ENCODE measurements around the gene S100A14. TPM values are rescaled to one million over a fixed set of nuclear protein-coding genes. Genes with fewer than 3 reads are reported as not detected.

Gene S100A14
- total RNA-seq, 1 experiment from 2014 or later, result 2.1 TPM

DNA sequence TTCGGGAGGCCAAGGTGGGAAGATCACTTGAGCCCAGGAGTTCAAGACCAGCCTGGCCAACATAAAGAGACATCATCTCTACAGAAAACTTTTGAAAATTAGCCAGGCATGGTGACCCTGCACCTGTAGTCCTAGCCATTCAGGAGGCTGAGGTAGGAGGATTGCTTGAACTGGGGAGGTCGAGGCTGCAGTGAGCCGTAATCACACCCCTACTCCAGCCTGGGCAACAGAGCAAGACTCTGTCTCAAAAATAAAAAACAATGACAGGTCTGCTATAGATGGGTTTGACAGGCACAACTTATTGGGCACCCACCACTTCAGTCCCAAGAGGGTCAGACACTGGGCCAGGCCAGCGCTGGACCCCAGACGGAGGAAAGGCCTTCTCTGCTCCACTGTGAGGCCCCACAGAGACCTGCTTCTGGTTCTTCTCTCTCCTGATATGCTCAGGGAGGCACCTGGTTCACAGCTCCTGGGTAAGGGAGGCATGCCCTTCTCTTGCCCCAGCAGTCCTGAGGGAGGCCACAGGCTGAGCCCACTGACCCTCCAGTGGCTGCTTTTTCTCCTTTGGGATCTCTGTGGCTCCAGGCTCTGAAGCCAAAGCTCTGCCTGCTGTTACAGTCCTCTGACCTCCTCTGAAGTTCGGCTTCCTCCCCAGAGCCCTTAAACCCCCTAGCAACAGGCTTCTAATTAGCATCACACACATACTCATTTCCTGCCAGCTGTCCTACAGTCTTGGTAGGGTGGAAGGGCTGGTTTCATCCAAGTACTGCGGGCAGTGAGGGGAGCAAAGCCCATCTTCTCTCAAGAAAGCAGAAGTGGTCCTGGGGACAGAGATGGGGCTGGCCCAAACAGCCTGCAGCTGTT, 17.6 kb downstream of the S100A14 start:
- Mint-ChIP-seq H3K4me1 (peaks cover 28% of the 10 kb centered on the region), H3K36me3 (no peaks in the 10 kb centered on the region; the same call in 1 of the 2 replicates), H3K4me3 (0 out of 2 replicates have a peak overlapping the region, but pooled peaks have one; percentile 2), H3K27ac (peak overlapping the region; percentile 93), H3K27me3 (ENCODE audit: low read depth) (no peaks in the 10 kb centered on the region), H3K9me3 (no peaks in the 10 kb centered on the region)
- CTCF ChIA-PET, result interaction anchor here (0.5 to 2.7 kb wide), 11 partner anchors 9 to 158 kb away, joined by 3 to 39 read pairs (median 5); partner anchors contain the start of genes INTS3, S100A13, S100A14 and S100A16
- TF ChIP-seq SP1 (CRISPR knock-in tag; conservative IDR thresholded peaks at IDR 0.05) (no peak; the same call in 1 of the 2 replicates), ZNF416 (CRISPR knock-in tag; IDR thresholded peaks at IDR 0.05) (0 out of 2 replicates have a peak, but pooled peaks have one; percentile 29), ZNF121 (CRISPR knock-in tag; IDR thresholded peaks at IDR 0.05) (peak; percentile 97), ZNF423 (CRISPR knock-in tag; IDR thresholded peaks at IDR 0.05) (peak; percentile 59; the same call in 1 of the 2 replicates), JAZF1 (CRISPR knock-in tag; IDR thresholded peaks at IDR 0.05) (no peak), ETV6 (CRISPR knock-in tag; IDR thresholded peaks at IDR 0.05) (peak; percentile 48; the same call in 1 of the 2 replicates), ZNF232 (CRISPR knock-in tag; IDR thresholded peaks at IDR 0.05) (0 out of 2 replicates have a peak, but pooled peaks have one; percentile 36)
- TF ChIP-seq, protein P1, sequence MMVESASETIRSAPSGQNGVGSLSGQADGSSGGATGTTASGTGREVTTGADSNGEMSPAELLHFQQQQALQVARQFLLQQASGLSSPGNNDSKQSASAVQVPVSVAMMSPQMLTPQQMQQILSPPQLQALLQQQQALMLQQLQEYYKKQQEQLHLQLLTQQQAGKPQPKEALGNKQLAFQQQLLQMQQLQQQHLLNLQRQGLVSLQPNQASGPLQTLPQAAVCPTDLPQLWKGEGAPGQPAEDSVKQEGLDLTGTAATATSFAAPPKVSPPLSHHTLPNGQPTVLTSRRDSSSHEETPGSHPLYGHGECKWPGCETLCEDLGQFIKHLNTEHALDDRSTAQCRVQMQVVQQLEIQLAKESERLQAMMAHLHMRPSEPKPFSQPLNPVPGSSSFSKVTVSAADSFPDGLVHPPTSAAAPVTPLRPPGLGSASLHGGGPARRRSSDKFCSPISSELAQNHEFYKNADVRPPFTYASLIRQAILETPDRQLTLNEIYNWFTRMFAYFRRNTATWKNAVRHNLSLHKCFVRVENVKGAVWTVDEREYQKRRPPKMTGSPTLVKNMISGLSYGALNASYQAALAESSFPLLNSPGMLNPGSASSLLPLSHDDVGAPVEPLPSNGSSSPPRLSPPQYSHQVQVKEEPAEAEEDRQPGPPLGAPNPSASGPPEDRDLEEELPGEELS (CRISPR knock-in tag; IDR thresholded peaks at IDR 0.05), result peak; percentile 57; the same call in 1 of the 2 replicates
- ATAC-seq (peak; percentile 99), DNase-seq (ENCODE audit: low spot score) (peak; percentile 50)
- POLR2A ChIA-PET, result interaction anchor here (0.6 to 2.2 kb wide), 6 partner anchors 14 to 735 kb away, joined by 3 to 8 read pairs (median 5); partner anchors contain the start of genes S100A13 and S100A16

DNA sequence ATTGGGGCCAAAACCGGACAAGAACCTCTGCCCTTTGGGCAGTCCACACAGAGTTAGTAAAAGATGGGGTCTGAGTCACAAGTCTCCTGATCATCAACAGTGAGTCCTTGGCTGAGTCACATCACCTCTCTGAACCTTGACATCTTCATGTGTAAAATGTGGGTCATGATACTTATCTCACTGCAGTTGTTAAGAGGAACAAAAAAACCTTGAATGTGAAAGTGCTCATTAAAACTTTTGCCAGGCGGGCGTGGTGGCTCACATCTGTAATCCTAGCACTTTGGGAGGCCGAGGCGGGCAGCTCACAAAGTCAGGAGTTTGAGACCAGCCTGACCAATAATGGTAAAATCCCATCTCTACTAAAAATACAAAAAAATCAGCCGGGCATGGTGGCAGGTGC, 18.9 kb downstream of the S100A14 start:
- no peak overlapping the region for H3K27ac Mint-ChIP-seq
- CTCF ChIA-PET, result interaction anchor here (2.2 to 2.7 kb wide), 2 partner anchors 25 to 30 kb away, joined by 9 to 39 read pairs; partner anchors contain the start of gene S100A13

More for the DNA sequence above, 18.9 kb downstream of the S100A14 start:
- POLR2A ChIA-PET, result no interaction called here
- TF ChIP-seq ZNF232 (CRISPR knock-in tag; IDR thresholded peaks at IDR 0.05) (no peak), ZNF416 (CRISPR knock-in tag; IDR thresholded peaks at IDR 0.05) (no peak), NR1H2 (CRISPR knock-in tag; IDR thresholded peaks at IDR 0.05) (no peak), ZNF263 (CRISPR knock-in tag; IDR thresholded peaks at IDR 0.05; ENCODE audit: low read depth) (no peak), GABPB1 (CRISPR knock-in tag; IDR thresholded peaks at IDR 0.05) (no peak), ZNF219 (CRISPR knock-in tag; IDR thresholded peaks at IDR 0.05; ENCODE audit: borderline replicate concordance) (no peak), NFATC4 (CRISPR knock-in tag; IDR thresholded peaks at IDR 0.05) (no peak), NR3C1 (CRISPR knock-in tag; conservative IDR thresholded peaks at IDR 0.05; ENCODE audit: low read depth) (no peak)
- TF ChIP-seq, protein P2, sequence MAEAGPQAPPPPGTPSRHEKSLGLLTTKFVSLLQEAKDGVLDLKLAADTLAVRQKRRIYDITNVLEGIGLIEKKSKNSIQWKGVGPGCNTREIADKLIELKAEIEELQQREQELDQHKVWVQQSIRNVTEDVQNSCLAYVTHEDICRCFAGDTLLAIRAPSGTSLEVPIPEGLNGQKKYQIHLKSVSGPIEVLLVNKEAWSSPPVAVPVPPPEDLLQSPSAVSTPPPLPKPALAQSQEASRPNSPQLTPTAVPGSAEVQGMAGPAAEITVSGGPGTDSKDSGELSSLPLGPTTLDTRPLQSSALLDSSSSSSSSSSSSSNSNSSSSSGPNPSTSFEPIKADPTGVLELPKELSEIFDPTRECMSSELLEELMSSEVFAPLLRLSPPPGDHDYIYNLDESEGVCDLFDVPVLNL (CRISPR knock-in tag; IDR thresholded peaks at IDR 0.05; ENCODE audit: borderline replicate concordance, low read depth), result no peak
- TF ChIP-seq, protein P1 (CRISPR knock-in tag; IDR thresholded peaks at IDR 0.05), result no peak
- TF ChIP-seq, protein P3, sequence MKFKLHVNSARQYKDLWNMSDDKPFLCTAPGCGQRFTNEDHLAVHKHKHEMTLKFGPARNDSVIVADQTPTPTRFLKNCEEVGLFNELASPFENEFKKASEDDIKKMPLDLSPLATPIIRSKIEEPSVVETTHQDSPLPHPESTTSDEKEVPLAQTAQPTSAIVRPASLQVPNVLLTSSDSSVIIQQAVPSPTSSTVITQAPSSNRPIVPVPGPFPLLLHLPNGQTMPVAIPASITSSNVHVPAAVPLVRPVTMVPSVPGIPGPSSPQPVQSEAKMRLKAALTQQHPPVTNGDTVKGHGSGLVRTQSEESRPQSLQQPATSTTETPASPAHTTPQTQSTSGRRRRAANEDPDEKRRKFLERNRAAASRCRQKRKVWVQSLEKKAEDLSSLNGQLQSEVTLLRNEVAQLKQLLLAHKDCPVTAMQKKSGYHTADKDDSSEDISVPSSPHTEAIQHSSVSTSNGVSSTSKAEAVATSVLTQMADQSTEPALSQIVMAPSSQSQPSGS (CRISPR knock-in tag; IDR thresholded peaks at IDR 0.05; ENCODE audit: borderline replicate concordance, low read depth), result no peak
- TF ChIP-seq, protein P4, sequence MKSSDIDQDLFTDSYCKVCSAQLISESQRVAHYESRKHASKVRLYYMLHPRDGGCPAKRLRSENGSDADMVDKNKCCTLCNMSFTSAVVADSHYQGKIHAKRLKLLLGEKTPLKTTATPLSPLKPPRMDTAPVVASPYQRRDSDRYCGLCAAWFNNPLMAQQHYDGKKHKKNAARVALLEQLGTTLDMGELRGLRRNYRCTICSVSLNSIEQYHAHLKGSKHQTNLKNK (CRISPR knock-in tag; IDR thresholded peaks at IDR 0.05), result no peak
- TF ChIP-seq, protein P5, sequence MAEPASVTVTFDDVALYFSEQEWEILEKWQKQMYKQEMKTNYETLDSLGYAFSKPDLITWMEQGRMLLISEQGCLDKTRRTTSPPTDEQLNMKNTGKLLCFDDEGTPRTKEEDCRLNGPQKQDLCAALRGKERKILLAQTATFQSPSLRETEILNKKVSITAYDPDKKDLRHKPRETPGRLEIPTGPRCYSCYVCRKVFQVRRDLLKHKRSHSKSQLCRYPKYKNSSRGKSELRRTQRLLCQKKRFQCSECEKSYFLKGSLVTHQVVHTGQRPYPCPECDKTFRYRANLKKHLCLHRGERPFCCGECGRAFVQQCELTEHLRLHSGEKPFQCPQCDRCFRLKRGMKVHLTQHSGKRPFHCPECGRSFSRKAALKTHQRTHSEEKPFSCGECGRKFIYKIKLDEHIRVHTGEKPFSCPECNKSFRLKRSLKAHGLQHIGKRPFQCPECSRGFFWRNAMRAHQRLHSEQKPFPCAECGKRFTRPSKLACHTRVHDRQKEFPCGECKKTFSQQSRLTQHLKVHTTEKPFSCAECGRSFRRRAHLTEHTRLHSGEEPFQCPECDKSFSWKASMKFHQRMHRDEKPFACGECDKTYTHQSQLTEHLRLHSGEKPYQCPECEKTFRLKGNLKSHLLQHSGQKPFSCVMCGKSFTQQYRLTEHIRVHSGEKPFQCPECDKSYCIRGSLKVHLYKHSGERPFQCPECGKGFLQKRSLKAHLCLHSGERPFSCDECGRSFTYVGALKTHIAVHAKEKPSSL (CRISPR knock-in tag; conservative IDR thresholded peaks at IDR 0.05), result no peak
- no peaks in the 10 kb centered on the region for H3K9me3 Mint-ChIP-seq
- no peak overlapping the region for H3K4me3 Mint-ChIP-seq
- no peak for ATAC-seq
- no peaks in the 10 kb centered on the region; the same call in 1 of the 2 replicates for H3K36me3 Mint-ChIP-seq
- no peaks in the 10 kb centered on the region for H3K27me3 Mint-ChIP-seq (ENCODE audit: low read depth)
- DNase-seq (ENCODE audit: low spot score), result no peak
- H3K4me1 Mint-ChIP-seq, result peaks cover 33% of the 10 kb centered on the region

All from WTC11 (cell line).